HG03520 (cell line): ENCODE data around the gene HDLBP.
"Not testable (repeated sequence)": the region's sequence is repeated elsewhere in the genome, so short reads cannot be mapped to it uniquely, and the experiment has no call there.

Source experiments
- ATAC-seq: cut with Tn5 transposase; IDR thresholded peaks from one replicate; pipeline ENCODE4 v1.9.1; 2021; ENCODE audit warnings: mild to moderate bottlenecking, moderate library complexity; ENCODE audit not compliant: unreplicated experiment

HDLBP gene

GRCh38 chr2:241197947-241198346 lies 117.5 kb downstream of the HDLBP start:
- ATAC-seq, result no peak

- not testable (repeated sequence) for ATAC-seq
Observed at GRCh38 chr2:241197246-241197645, 118.2 kb downstream of the HDLBP start.

GRCh38 chr2:241195506-241196130 lies 119.9 kb downstream of the HDLBP start:
- no peak for ATAC-seq

- no peak for ATAC-seq
Observed at GRCh38 chr2:241194811-241195210, 120.7 kb downstream of the HDLBP start.

GRCh38 chr2:241193271-241193670 lies 122.2 kb downstream of the HDLBP start:
- no peak for ATAC-seq

GRCh38 chr2:241191081-241191480 lies 124.4 kb downstream of the HDLBP start:
- no peak for ATAC-seq

GRCh38 chr2:241190291-241190981 lies 125.0 kb downstream of the HDLBP start:
- no peak for ATAC-seq

GRCh38 chr2:241189856-241190201 lies 125.6 kb downstream of the HDLBP start:
- ATAC-seq, result no peak

GRCh38 chr2:241189093-241189855 lies 126.2 kb downstream of the HDLBP start:
- no peak for ATAC-seq

GRCh38 chr2:241188361-241189092 lies 126.9 kb downstream of the HDLBP start, which contains the start of gene ANO7:
Gene ANO7 (plus strand): TSS chr2:241188677. CDS start chr2:241190064, 1,387 bp downstream.
- no peak for ATAC-seq

- no peak for ATAC-seq
Observed at GRCh38 chr2:241187918-241188234, 127.6 kb downstream of the HDLBP start.

GRCh38 chr2:241187101-241187917 lies 128.2 kb downstream of the HDLBP start:
- ATAC-seq, result no peak

- ATAC-seq, result no peak
Observed at GRCh38 chr2:241185961-241186360, 129.5 kb downstream of the HDLBP start.

- no peak for ATAC-seq
Observed at GRCh38 chr2:241184901-241185300, 130.6 kb downstream of the HDLBP start.

- ATAC-seq, result no peak
Observed at GRCh38 chr2:241183221-241183620, 132.3 kb downstream of the HDLBP start.

- no peak for ATAC-seq
Observed at GRCh38 chr2:241182531-241183133, 132.8 kb downstream of the HDLBP start.

- no peak for ATAC-seq
Observed at GRCh38 chr2:241182126-241182525, 133.3 kb downstream of the HDLBP start.

- ATAC-seq, result no peak
Observed at GRCh38 chr2:241180495-241180894, 135.0 kb downstream of the HDLBP start.

- ATAC-seq, result no peak
Observed at GRCh38 chr2:241179899-241180298, 135.6 kb downstream of the HDLBP start.

- ATAC-seq, result no peak
Observed at GRCh38 chr2:241178961-241179360, 136.5 kb downstream of the HDLBP start.
